Embryonic facial prominence (tissue), 1 donor: ENCODE data around the gene PDE10A.
"Not testable (repeated sequence)": the region's sequence is repeated elsewhere in the genome, so short reads cannot be mapped to it uniquely, and the experiment has no call there.

Experiments
- DNase-seq: peaks from one replicate; pipeline ENCODE4 v3.0.0-alpha.2; 2016; ENCODE audit errors: extremely low spot score

Gene PDE10A

DNA sequence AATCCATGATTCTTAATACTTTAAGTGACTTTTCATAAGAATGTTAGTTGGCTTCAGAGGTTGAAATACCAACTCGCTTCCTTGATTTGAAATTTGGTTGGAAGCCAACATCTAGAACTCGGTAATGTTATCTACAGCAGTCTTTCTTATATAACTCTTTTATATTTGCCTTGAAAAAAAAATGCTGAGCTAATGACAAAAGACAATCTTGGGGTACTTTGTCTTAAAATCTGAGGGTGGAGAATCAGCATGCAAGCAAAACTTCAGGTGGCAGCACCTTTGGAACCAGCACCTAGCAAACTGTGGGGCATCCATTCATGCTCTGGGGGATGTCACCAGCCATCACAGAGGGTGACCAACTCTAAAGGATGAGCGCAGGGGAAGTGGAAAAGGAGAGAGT, 76.3 kb downstream of the PDE10A start:
- DNase-seq = no peak

DNA sequence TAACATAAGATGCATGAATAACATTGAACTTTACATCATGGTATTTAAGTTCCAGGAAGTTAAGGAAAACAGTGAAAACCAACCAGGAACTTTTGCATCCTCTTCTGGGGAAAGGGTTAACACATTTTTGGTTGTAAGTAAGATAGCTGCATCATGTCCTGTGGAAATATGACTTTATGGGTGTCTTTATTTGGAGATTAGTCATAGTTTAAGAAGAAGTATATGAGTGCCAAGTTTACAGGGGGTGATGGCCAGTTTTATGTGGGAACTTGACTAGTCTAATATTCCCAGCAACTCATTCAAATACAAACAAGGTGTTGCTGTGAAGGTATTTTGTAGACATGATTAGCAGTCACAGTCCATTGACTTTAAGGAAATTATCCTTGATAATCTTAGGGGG, 78.0 kb downstream of the PDE10A start:
- DNase-seq = no peak

DNA sequence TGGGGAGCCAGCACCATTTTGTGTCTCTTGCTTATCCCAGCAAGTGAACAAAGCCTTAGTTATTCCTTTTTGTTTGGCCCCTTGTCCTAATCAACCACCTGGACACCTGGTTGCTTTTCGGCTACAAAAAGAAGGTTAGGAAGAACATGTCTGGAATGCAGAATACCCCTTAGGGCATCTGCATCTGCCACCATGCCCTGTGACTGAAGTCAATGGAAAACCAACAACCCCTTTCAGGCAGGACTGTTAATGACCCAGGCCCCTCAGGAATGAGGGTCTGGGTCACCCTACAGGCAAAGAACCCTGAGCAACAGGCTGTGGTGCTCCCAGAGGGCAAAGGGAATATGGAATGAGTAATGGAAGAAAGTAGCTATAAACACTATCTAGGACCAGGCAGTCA, 78.5 kb downstream of the PDE10A start:
- DNase-seq = no peak

DNA sequence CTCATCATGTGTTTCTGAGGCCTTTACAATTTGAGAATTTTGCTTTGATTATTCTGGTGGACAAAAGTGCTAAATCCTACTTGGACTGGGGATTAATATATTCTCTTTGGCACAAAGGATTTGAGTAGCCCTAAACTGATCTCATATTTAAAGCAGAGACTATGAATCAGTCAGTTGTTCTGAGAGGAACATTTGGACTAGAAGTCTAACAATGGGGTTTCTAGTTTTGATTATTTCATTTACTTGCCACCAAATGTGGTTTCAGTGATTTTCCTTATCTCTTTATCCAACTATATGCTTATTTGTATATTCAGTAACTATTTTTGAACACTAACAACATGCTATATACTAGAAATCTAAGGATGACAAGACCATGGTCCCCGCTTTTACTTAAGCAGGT, 81.4 kb downstream of the PDE10A start:
- DNase-seq = no peak

DNA sequence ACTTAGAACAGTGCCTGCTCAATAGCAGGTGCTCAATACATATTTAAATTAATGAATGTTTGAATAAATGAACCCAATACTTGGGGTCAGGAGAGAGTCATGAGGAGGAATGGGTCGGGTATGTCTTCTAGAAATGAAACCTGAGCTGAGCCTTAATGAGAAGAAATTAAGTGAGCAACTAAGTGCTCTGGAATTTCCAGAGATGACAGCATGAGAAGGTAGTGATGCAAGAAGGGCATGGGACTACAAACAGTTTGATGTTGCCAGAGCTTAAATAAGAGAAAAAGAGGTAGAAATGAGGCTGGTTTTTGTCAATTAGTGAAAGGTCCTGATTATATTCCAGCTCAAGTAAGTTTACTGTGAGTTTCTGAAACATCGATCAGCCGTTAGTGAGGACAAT, 82.9 kb downstream of the PDE10A start:
- no peak for DNase-seq

DNA sequence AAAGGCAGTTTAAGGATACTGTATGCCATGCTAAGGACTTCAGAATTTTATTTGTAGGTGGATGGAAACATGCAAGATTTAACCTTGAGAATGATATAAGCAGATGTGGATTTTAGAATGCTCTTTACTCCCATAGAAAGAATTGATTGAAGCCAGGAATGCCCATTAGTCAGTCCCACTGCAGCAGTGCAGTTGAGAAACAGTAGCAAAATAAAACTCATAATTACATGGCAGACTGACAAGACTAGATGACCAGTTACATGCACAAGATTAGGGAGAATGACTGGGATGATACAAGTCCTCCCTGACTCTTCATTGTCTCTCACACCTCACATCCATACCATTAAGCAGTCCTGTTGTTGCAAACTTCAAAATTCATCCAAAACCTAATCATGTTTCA, 83.9 kb downstream of the PDE10A start:
- DNase-seq = no peak

DNA sequence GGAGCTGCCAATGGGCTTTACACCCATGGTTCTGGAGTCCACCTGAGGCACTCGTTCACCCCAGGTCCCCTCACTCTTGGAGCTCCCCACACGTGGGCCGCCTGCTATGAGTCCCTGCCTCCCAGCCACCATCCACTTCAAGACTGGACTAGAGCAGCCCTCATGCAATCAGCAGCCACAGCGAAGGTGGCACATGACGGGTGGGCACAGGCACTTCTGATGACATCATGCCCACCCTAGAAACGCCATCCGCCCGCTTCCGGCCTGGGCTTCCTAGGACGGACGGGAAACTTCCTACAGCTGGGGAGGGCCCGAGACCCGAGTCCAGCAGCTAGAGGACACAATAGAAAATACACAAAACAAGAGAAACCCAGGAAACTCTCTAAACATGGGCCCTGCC, 85.5 kb downstream of the PDE10A start:
- no peak for DNase-seq

DNA sequence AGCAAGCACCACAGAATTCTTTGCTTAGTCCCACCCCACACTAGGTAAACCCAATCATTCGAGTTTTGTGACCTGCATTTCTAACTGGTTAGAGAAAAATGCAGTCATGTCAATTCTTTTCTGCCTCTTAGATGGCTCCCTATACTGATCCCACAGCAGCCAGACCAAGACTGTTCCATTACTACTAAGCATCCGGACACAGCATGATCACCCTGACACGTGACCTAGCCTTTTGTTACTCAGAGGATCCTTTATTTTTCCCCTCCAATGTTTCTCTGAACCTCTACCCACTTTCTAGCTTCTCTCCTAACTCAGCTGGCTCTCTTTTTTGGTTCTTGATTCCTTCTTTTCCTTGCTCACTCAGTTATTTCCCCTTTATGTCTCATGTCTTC, 87.9 kb downstream of the PDE10A start:
- DNase-seq = no peak

DNA sequence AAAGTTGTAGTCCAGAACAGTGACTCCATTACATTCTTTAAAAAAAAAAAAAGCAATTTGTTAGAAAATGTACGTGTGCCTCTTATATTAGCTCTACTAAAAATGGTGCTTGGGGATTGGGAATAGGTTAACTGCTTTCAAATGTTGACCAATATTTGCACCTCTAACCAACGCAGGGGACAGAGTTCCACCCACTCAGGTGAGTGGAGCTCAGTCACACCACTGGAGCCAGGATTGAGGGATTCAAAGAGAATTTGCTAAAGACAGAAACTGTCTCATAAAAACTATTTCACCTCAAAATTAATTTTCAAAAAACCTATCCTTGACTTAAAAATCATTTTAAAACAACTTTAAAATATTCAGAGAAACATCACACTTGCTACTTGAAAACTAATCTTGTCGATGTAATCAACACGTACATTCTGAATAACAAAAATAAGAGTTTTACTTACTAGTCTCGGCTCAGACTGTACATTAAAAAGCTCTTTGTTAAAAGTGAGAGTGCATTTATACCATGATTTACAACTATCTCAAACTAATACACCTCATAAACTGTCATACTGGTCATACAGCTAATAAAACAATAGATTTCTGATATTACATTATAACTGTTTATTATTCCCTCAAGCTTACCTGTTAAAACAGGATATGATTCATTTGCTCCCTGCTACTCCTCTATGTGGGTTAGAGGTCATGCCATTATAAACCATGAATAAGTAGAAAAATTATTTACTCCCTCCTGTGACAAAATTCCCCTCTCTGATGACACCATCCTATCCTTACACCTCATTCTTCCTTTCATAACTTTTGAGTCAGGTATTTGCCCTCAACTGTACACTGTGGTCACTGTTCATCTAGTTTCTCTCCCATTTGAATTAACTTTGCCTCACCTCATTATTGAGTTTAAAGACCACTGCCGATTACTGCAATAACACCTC, 88.6 kb downstream of the PDE10A start:
- DNase-seq = no peak

DNA sequence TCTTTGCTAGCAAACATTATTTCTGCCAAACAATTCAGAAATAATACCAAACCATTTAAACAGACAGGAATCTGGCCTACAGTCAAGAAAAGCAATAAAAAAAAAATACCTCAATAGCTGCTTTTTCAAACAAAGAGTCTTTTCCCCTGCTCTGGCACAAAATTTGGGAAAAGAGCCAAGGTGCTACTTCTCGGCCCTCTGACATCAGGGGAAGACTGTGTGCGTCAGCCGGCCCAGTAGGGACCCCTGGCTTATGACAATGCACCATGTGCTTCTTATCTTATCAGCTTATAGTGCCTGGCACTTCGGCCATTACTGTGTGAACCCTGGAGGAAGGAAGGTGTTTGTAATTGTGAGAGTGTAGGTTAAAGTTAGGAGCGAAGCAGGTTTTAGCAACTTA, 89.4 kb downstream of the PDE10A start:
- DNase-seq = no peak

DNA sequence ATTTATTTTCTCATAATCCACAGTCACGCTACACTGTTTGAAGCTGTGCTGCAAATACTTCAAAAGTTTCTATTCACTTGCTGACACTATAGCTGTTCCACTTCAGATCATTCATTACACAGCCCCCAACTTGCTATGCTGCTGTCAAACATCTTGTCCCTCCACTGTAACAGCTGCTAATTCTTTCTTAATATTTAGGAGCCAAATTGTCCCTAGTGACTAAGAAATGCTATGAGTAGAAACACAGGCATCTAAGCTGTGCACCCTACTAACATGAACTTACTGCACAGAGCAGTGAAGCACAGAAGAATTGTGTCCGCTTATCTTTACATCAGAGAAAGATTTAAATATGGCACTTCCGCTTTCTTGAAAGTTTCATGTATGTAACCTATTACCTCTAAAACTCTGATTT, 91.3 kb downstream of the PDE10A start:
- no peak for DNase-seq

DNA sequence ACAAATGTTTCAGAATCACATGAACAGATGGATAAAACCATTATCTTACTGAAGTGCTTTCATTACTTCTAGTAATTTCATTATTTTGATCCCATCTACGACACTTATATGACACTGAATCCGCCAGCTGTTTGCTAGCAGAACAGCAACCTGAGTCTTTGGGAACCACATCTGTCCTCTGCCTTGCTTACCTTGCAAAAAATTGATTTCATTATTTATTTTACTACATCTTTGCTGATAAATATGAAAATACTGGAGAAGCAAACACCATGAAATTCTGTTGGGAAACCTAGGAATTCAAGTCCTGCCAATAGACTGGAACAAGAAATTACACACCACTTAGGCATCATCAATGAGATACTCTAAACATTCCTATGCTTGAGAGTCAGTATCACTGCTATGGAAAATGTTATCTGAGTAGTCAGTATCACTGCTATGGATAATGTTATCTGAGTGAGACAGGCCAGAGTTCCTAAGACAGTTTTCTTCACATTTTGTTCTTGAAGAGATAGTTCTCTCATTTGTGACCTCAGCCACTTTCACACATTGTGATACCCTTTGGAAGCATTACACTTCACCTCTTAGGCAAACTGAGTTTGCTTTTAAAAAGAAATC, 91.9 kb downstream of the PDE10A start:
- no peak for DNase-seq

DNA sequence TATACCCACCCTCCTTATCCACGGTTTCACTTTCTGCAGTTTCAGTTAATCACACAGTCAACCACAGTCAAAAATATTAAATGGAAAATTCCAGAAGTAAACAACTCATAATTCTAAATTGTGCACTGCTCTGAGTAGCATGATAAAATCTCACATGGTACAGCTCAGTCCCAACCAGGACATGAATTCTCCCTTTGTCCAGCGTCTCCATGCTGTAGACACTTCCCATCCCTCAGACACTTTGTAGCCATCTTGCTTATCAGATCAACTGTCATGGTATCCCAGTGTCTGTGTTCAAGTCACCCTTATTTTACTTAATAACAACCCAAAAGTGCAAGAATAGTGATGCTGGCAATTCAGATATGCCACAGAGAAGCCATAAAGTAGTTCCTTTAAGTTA, 94.7 kb downstream of the PDE10A start:
- DNase-seq = no peak

DNA sequence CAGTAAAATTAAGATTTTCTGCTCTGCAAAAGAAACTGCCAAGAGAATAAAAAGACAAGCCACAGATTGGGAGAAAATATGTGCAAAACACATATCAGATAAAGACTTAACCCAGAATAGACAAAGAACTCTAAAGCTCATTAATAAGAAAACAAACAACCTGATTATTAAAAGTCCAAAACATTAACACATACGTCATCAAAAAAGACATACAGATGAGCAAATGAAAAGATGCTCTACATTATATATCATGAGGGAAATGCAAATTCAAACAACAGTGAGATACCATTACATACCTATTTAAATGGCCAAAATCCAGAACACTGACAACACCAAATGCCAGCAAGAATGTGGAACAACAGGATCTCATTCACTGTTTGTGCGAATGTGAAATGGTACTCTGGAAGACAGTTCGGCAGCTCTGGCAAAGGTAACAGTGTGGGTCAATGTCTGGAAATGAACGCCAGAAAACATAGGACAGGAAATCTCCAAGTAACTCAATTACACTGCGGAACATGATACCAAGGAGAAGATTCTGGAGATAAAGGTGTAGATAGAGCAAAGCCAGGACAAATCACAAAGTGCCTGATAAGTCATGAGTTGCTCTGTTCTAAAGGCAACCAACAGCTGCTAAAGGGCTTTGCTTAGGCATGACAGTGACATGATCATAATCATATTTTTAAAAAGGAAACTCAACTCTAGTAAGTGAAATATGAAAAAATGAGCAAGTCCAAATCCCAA, 96.8 kb downstream of the PDE10A start:
- DNase-seq = no peak

DNA sequence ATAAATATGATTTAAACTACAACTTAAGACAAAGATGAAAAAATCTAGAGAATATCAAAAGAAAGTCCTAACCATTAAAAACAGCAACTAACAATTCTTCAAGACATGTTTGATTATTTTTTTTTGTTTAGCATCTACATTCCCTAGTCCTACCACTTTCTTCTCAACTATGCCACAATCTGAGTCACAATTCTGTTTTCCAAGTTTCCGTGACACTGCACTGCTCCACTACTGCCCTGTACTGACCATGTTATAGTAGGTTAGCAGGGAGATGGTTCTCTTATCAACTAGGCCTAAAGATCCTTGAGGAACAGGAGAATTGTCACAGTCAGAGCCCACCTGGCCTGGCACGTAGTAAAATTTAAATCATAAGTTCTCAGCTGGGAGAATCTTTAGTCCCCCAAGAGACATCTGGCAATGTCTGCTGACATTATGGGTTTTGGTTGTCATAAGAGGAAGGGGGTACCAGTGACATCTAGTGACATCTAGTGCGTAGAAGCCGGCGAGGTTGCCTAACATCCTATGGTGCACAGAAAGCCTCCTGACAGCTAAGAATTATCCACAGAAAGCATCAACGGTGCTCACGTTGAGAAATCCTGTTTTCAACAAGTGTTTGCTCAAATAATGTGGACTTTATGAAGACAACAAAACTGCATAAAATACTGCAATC, 100.5 kb downstream of the PDE10A start:
- no peak for DNase-seq

DNA sequence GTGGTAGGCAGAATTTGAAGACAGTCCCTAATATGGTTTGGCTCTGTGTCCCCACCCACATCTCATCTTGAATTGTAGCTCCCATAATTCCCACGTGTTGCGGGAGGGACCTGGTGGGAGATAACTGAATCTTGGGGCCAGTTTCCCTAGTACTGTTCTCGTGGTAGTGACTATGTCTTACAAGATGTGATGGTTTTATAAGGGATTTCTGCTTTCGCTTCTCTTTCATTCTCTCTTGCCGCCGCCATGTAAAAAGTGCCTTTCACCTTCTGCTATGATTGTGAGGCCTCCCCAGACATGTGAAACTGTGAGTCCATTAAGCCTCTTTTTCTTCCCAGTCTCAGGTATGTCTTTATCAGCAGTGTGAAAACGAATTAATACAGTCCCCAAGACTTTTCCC, 103.4 kb downstream of the PDE10A start:
- no peak for DNase-seq

DNA sequence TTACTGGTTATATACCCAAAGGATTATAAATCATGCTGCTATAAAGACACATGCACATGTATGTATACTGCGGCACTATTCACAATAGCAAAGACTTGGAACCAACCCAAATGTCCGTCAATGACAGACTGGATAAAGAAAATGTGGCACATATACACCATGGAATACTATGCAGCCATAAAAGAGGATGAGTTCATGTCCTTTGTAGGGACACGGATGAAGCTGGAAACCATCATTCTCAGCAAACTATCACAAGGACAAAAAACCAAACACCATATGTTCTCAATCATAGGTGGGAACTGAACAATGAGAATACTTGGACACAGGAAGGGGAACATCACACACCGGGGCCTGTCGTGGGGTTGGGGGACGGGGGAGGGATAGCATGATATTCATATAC, 104.9 kb downstream of the PDE10A start:
- DNase-seq = not testable (repeated sequence)

DNA sequence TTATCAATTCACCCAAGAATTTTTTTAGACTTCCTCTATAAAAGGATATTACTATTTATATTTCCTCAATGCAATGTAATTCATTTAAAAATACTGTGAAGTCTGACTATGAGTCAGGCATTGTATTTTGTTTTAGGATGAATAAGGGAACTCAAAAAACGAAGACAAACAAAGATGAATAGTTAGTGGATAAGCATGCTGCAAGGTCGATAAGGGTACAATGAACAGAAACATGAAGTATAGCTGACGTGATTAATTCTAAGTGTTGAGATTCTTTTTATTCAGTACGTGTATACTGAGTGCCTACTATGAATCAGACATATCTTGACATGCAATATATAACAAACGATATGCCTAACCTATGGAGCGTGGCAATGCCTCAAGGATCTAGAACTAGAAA, 105.4 kb downstream of the PDE10A start:
- DNase-seq = no peak

DNA sequence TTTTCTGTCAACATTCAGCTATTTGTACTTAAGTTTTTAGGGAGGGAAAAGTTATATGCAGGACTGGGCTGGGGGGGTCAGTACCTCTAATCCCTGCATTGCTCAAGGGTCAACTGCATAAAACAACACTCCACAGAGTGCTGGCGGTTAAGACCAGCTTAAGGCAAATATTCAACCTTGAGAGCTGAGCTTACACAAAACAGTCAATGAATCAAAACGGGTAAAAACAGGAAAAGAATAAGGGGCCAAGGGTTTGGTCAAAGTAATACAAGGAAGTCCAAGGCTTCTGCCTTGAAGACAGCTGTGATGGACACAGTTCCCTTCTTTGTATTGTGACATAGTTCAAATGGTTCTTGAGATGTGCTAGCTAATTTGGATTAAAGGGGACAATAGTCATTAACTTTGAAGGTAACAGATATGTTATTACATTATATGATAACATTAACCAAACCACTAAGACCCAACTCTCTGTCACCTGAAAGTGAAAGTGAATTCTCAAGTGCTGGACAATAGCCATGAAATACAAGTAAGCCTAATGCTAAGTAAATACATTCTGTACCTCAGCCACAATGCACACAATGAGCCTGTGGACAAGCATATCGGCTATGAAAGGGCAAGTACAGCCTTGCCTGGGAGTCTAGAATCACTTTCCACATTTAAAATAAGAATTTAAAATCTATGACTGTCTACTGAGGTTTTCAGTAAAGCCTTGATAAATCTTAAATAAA, 106.8 kb downstream of the PDE10A start:
- DNase-seq = no peak

DNA sequence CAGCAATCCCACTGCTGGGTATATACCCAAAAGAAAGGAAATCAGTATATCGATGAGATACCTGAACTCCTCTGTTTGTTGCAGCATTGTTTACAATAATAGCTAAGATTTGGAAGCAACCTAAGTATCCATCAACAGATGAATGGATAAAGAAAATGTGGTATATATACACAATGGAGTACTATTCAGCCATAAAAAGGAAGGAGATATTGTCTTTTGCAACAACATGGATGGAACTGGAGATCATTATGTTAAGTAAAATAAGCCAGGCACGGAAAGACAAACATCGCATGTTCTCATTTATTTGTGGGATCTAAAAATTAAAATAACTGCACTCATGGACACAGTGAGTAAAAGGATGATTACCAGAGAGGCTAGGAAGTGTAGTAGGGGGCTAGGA, 108.4 kb downstream of the PDE10A start:
- not testable (repeated sequence) for DNase-seq

DNA sequence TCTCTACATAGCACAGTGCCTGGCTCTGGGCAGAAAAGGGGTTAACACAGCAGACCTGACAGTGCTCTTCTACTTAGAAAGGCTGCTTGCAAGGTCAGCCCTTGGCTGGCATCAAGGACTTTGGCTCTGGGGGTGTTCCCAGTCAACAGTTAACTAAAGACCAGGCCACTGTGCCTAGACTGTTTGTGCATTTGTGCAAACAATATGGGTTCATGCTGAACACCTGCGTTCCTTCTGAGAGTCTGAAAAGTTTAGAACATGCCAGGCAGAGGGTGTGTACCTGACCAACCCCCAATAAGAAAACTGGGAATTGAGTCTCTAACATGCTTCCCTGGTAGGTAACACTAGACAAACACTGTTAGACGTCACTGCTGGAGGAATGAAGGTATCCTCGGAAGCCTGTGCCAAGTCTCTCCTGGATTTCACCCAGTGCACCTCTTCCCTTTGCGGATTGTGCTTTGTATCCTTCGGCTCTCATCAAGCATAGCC, 110.7 kb downstream of the PDE10A start:
- no peak for DNase-seq
